Bronchial epithelial cell (primary cell): Measurements from ENCODE around the gene SLFN5. TPM values are rescaled to one million over a fixed set of nuclear protein-coding genes. Genes with fewer than 3 reads are reported as not detected.
A peak's percentile ranks its signal among the peaks of the same experiment; 100 is the strongest.

Experiments
- DNase-seq: peaks from one replicate; pipeline ENCODE4 v3.0.0-alpha.2; 2010; ENCODE audit warnings: low read depth
- FAIRE-seq: peaks from 2 replicates; lab custom pipeline; 2011; peaks lifted over from hg19 to GRCh38; lab: Jason Lieb, UNC
- H3K27me3 ChIP-seq: 2 replicates; pipeline ENCODE4 v1.5.1; 2011; ENCODE audit warnings: low read length; ENCODE audit not compliant: control insufficient read depth, insufficient read depth
- H3K36me3 ChIP-seq: 2 replicates; pipeline ENCODE4 v1.5.1; 2011; ENCODE audit warnings: low read length; ENCODE audit not compliant: control insufficient read depth, insufficient read depth
- H3K4me3 ChIP-seq: 2 replicates; pipeline ENCODE4 v1.5.1; 2011; ENCODE audit warnings: mild to moderate bottlenecking, low read depth, low read length, control low read depth
- CTCF ChIP-seq: IDR thresholded peaks from 2 replicates; pipeline ENCODE4 v1.5.1; 2011; ENCODE audit warnings: mild to moderate bottlenecking, moderate library complexity, low read length, control low read depth, inconsistent platforms; ENCODE audit not compliant: insufficient read depth, severe bottlenecking
- total RNA-seq: library from RNA; depleted of rRNA; stranded (reverse); fragments of >200 nt; gene quantifications from 2 replicates; pipeline ENCODE4 v1.2.1, GENCODE V29; 2014

The SLFN5 gene
- total RNA-seq, 1 donor from 2014 or later, result 104 TPM

DNA sequence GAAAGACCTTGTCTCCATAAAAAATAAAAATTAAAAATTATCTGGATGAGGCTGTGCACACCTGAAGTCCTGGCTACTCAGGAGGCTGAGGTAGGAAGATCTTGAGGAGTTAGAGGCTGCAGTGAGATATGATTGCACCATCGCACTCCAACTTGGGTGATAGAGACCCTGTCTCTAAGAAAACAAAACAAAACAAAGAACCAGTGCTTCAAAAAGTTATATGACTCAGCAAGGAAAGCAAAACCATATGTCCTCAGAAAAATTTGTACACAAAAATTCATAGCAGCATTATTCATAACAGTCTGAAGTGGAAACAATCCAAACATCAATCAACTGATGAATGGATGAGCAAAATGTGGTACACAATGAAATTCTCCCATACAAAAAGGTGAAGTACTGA is 48.9 kb downstream of the SLFN5 start:
- H3K27me3 ChIP-seq, result no peaks in the 10 kb centered on the region
- no peaks in the 10 kb centered on the region for H3K36me3 ChIP-seq
- FAIRE-seq (no peak), DNase-seq (peak; percentile 54)
- no peak for TF ChIP-seq CTCF
- H3K4me3 ChIP-seq, result no peak overlapping the region

DNA sequence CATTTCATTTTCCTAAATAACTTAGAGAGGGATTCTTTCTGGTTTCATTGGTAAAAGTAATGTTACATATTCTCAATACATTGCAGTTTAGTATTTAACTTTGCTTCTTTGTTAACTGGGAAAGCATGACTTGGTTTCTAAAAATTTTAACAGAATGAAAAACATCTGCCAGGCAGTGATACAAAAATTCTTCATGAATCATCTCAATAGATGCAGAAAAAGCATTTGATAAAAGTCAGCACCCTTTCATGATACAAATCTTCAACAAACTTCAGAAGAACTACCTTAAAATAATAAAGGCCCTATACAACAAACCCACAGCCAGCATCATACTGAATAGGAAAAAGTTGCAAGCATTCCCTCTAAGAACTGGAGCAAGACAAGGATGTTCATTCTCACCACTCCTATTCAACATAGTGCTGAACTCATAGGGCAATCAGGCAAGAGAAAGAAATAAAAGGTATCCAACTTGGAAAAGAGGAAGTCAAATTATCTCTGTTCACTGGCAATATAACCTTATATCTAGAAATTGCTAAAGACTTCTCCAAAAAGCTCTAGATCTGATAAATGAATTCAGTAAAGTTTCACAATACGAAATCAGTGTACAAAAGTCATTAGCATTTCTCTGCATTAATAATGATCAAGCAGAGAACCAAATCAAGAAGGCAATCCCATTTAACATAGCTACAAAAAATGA is 50.4 kb downstream of the SLFN5 start:
- H3K27me3 ChIP-seq, result no peaks in the 10 kb centered on the region
- no peaks in the 10 kb centered on the region for H3K36me3 ChIP-seq
- DNase-seq (no peak), FAIRE-seq (no peak)
- no peak for TF ChIP-seq CTCF
- no peak overlapping the region for H3K4me3 ChIP-seq

- FAIRE-seq, result no peak
- no peak overlapping the region for H3K4me3 ChIP-seq
- no peak for TF ChIP-seq CTCF
- H3K36me3 ChIP-seq, result no peaks in the 10 kb centered on the region
- no peaks in the 10 kb centered on the region for H3K27me3 ChIP-seq
- DNase-seq, result no peak
Measured at GRCh38 chr17:35294756-35295155, 51.9 kb downstream of the SLFN5 start.

DNA sequence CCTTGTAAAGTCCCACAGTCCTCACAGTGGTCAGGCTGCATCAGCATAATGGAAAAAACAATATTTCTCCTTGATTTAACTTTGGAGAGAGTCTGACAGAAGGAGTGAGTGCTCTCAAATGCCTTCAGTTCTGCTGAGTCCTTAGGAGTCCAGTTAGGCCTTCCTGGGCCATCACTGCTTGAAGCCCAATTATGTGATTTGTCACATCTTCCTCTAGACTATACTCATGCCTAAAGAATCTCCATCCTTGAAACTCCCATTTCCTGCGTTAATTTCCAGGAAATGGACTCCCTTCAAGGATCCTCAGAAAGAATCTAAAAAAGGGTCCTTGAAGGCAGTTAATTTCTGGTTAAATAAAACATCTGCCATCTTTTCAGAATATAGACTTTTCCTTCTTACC is 52.8 kb downstream of the SLFN5 start:
- no peaks in the 10 kb centered on the region for H3K27me3 ChIP-seq
- no peak for TF ChIP-seq CTCF
- H3K4me3 ChIP-seq, result no peak overlapping the region
- no peak for DNase-seq
- no peak for FAIRE-seq
- H3K36me3 ChIP-seq, result no peaks in the 10 kb centered on the region

- no peak for DNase-seq
- TF ChIP-seq CTCF, result no peak
- no peaks in the 10 kb centered on the region for H3K36me3 ChIP-seq
- no peak overlapping the region for H3K4me3 ChIP-seq
- H3K27me3 ChIP-seq, result no peaks in the 10 kb centered on the region
- FAIRE-seq, result no peak
Measured at GRCh38 chr17:35297666-35298065, 54.8 kb downstream of the SLFN5 start.

DNA sequence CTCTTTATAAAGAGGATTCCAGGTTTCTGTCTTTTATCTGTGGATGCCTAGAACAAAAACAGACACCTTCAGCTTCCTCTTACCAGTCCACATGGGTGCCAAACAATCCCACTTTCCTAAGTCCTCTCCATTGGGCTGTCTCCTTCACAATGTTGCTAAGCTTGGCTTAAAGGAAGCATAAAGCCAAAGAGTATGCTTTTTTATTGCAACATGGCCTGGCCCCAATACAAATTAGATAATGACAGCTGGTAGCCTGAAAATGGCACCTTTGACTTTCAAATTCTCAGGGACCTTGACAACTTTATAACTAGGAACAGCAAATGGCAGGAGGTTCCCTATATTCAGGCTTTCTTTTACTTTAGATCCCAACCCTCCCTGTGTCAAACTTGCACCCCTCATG is 55.8 kb downstream of the SLFN5 start:
- DNase-seq, result no peak
- no peaks in the 10 kb centered on the region for H3K27me3 ChIP-seq
- FAIRE-seq, result no peak
- H3K36me3 ChIP-seq, result no peaks in the 10 kb centered on the region
- TF ChIP-seq CTCF, result no peak
- no peak overlapping the region for H3K4me3 ChIP-seq
